SK-N-MC (cell line): ENCODE results near the gene CXCR2.

Experiments used
- EZH2 ChIP-seq: fragments of 200-600 bp; sonication (generic); IDR thresholded peaks from one replicate; pipeline ENCODE4 v1.6.1; 2017; ENCODE audit warnings: antibody characterized with exemption
- POLR2AphosphoS5 ChIP-seq: IDR thresholded peaks from 2 replicates; pipeline ENCODE4 v1.6.1; 2012; ENCODE audit warnings: mild to moderate bottlenecking, low read depth, low read length, borderline replicate concordance

DNA sequence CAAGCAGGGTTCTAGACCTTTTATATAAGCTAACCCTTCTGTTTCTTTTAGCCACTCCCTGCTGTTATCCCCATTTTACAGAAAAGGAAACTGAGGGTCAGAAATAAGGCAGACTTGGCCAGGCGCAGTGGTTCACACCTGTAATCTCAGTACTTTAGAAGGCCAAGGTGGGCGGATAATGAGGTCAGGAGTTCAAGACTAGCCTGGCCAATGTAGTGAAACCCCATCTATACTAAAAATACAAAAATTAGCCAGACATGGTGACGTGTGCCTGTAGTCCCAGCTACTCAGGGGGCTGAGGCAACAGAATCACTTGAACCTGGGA, 42.5 kb upstream of the CXCR2 start:
- TF ChIP-seq EZH2 (no peak), POLR2AphosphoS5 (no peak)
